HepG2 (cell line): ENCODE measurements around the gene MTFR1L. TPM values are rescaled to one million over a fixed set of nuclear protein-coding genes. Genes with fewer than 3 reads are reported as not detected.

Source experiments
- ATAC-seq: fragments of 200-7000 bp; cut with Tn5 transposase; 3 replicates; pipeline ENCODE4 v1.9.1; 2020; ENCODE audit warnings: mild to moderate bottlenecking, moderate library complexity
- BruUV-seq: library from RNA; stranded (reverse); fragments of 400-500 nt; replicated peaks from 2 replicates; lab custom pipeline; 2021; lab: Mats Ljungman, UMichigan
- CTCF ChIA-PET: fragments of 300-600 bp; formaldehyde crosslinking; extraction: SDS; loops from one replicate; lab custom pipeline; 2021; ENCODE audit warnings: low total read pairs, inconsistent platforms, low intra/inter-chr PET ratio; lab: Yijun Ruan, JAX
- POLR2A ChIA-PET: fragments of 350-600 bp; sonication (Branson Sonifier 250); formaldehyde crosslinking; loops from one replicate; lab custom pipeline; 2020; ENCODE audit warnings: antibody characterized with exemption, inconsistent platforms; lab: Yijun Ruan, JAX
- DNase-seq: peaks from one replicate; pipeline ENCODE4 v3.0.0-alpha.2; 2015; ENCODE audit warnings: low spot score
- FAIRE-seq: peaks from 3 replicates; lab custom pipeline; 2011; peaks lifted over from hg19 to GRCh38; lab: Jason Lieb, UNC
- H2AFZ ChIP-seq: one replicate; pipeline ENCODE4 v1.6.1; 2011; ENCODE audit warnings: low read length, inconsistent platforms
- H3K27ac ChIP-seq: fragments of 300-600 bp; 3 replicates; pipeline ENCODE4 v1.8.0; 2011; ENCODE audit warnings: mixed run types, mild to moderate bottlenecking, mixed read lengths, low read length, inconsistent platforms; ENCODE audit not compliant: insufficient read depth; ENCODE audit errors: extremely low read length
- H3K27me3 ChIP-seq, 2 experiments: fragments of 200-600 bp in 1 of 2; 2 replicates in 1 of 2; 3 replicates in 1 of 2; pipeline versions ENCODE4 v1.6.0 to v1.8.0; 2011; ENCODE audit warnings: low read length in 2 of 2, mild to moderate bottlenecking in 2 of 2, moderate library complexity in 2 of 2, inconsistent platforms in 1 of 2; ENCODE audit not compliant: insufficient read depth in 2 of 2, control insufficient read depth in 1 of 2
- H3K36me3 ChIP-seq, 2 experiments: fragments of 200-600 bp in 1 of 2; replicated peaks in 1 of 2; 2 replicates in 1 of 2; 3 replicates in 1 of 2; pipeline versions ENCODE4 v1.5.1 to v1.8.0; 2011; ENCODE audit warnings: low read length in 2 of 2, inconsistent platforms in 1 of 2; ENCODE audit not compliant: insufficient read depth in 2 of 2, control insufficient read depth in 1 of 2
- H3K4me1 ChIP-seq: 2 replicates; pipeline ENCODE4 v1.5.1; 2012; ENCODE audit warnings: low read length, inconsistent platforms; ENCODE audit not compliant: insufficient read depth
- H3K4me2 ChIP-seq: 2 replicates; pipeline ENCODE4 v1.6.0; 2011; ENCODE audit warnings: low read depth, low read length, inconsistent platforms
- H3K4me3 ChIP-seq, 3 experiments: fragments of 200-600 bp in 1 of 3; sonication (generic), shearing (Covaris generic) in 1 of 3; replicated peaks in 1 of 3; 2 replicates each; pipeline ENCODE4 v1.5.1; 2011 to 2016; ENCODE audit warnings: low read length in 3 of 3, inconsistent platforms in 2 of 3, low read depth in 2 of 3, mild to moderate bottlenecking in 2 of 3, control low read depth in 1 of 3, mixed read lengths in 1 of 3; ENCODE audit not compliant: insufficient read depth in 1 of 3
- H3K79me2 ChIP-seq: one replicate; pipeline ENCODE4 v1.6.1; 2011; ENCODE audit warnings: low read length, inconsistent platforms; ENCODE audit not compliant: insufficient read depth
- H3K9ac ChIP-seq: 2 replicates; pipeline ENCODE4 v1.6.0; 2011; ENCODE audit warnings: mild to moderate bottlenecking, low read depth, low read length, inconsistent platforms; ENCODE audit not compliant: insufficient read depth
- H3K9me3 ChIP-seq: 2 replicates; pipeline ENCODE4 v1.5.1; 2012; ENCODE audit warnings: mild to moderate bottlenecking, low read length
- H4K20me1 ChIP-seq: 2 replicates; pipeline ENCODE4 v1.6.0; 2011; ENCODE audit warnings: inconsistent platforms, mild to moderate bottlenecking, low read length, moderate library complexity; ENCODE audit not compliant: insufficient read depth
- ELK4 ChIP-seq: sonication (generic); formaldehyde crosslinking; IDR thresholded peaks from 2 replicates; pipeline ENCODE4 v1.9.0; 2021; ENCODE audit warnings: missing genetic modification reagents, borderline replicate concordance
- JUN ChIP-seq: sonication (generic); formaldehyde crosslinking; IDR thresholded peaks from 2 replicates; pipeline ENCODE4 v1.4.0; 2020; ENCODE audit warnings: mild to moderate bottlenecking, missing genetic modification reagents
- PHF8 ChIP-seq: sonication (generic); formaldehyde crosslinking; IDR thresholded peaks from 2 replicates; pipeline ENCODE4 v1.5.0; 2020; ENCODE audit warnings: missing genetic modification reagents
- USF2 ChIP-seq, 2 experiments: sonication (generic) in 1 of 2; formaldehyde crosslinking in 1 of 2; IDR thresholded peaks; 2 replicates each; pipeline versions ENCODE4 v1.5.1 to v1.6.1; 2011 to 2020; ENCODE audit warnings: borderline replicate concordance in 1 of 2, low read depth in 1 of 2, low read length in 1 of 2, mild to moderate bottlenecking in 1 of 2, missing genetic modification reagents in 1 of 2, moderate library complexity in 1 of 2
- ZFX ChIP-seq: sonication (generic); formaldehyde crosslinking; IDR thresholded peaks from 2 replicates; pipeline ENCODE4 v1.4.0; 2020; ENCODE audit warnings: mild to moderate bottlenecking, low read depth, missing genetic modification reagents, moderate library complexity
- ZNF260 ChIP-seq: sonication (generic); formaldehyde crosslinking; IDR thresholded peaks from 2 replicates; pipeline ENCODE4 v1.4.0; 2020; ENCODE audit warnings: missing genetic modification reagents, low read depth, mild to moderate bottlenecking, borderline replicate concordance
- ZNF614 ChIP-seq: IDR thresholded peaks from 2 replicates; pipeline ENCODE4 v1.6.1; 2018; ENCODE audit warnings: missing biosample characterization, missing genetic modification reagents, inconsistent platforms, borderline replicate concordance
- ZSCAN12 ChIP-seq: sonication (generic); formaldehyde crosslinking; IDR thresholded peaks from 2 replicates; pipeline ENCODE4 v1.9.0; 2021; ENCODE audit warnings: mild to moderate bottlenecking, missing genetic modification reagents
- WGBS: methylation state at CpG from one replicate; pipeline ENCODE4 v1.1.6; 2017; ENCODE audit warnings: low lambda C conversion rate; 5-methylcytosine and 5-hydroxymethylcytosine counted together
- in situ Hi-C: cut with HindIII; loops from 2 replicates; pipeline ENCODE4 v1.10.0; 2017; ENCODE audit warnings: low pct_unique_long_range_greater_than_20kb; ENCODE audit not compliant: extremely low pct_ligation_motif_present
- intact Hi-C: fragments of 100-400 bp; cut with micrococcal nuclease; formaldehyde crosslinking; loops from one replicate; pipeline ENCODE4 v1.10.0; 2022; ENCODE audit not compliant: unreplicated experiment
- polyA plus RNA-seq, 8 experiments: library from polyadenylated mRNA; depleted of rRNA in 3 of 8; stranded (reverse) in 7 of 8; unstranded in 1 of 8; fragments of >200 nt; fragmentation: Illumina TruSeq in 4 of 8; extraction: Trizol in 4 of 8; gene quantifications; 2 replicates each; pipeline versions ENCODE4 v1.2.1 to v1.2.3, GENCODE V29; 2011 to 2016; ENCODE audit warnings: low read depth in 4 of 8, missing spikeins in 1 of 8, mixed read lengths in 1 of 8; ENCODE audit not compliant: insufficient read depth in 1 of 8
- total RNA-seq, 5 experiments: library from RNA; depleted of rRNA; stranded (reverse); fragments of >200 nt; fragmentation: Illumina TruSeq; extraction: Trizol; gene quantifications; 2 replicates each; pipeline ENCODE4 v1.2.3, GENCODE V29; 2016; ENCODE audit warnings: low read depth in 1 of 5

The MTFR1L gene
- total and polyA plus RNA-seq, 2 of the 13 experiments (the other 11 are each of a cell fraction or from before 2014, with no cell fraction given): 38.0 to 55.7 TPM

- no peak for DNase-seq
- no peak overlapping the region for H3K9ac ChIP-seq
- 95% methylated on average over 11 of the region's 20 CpGs for WGBS
- BruUV-seq: no TSS peak
- no peaks in the 10 kb centered on the region for H3K36me3 ChIP-seq
- no peak overlapping the region for H3K4me3 ChIP-seq
- H3K9me3 ChIP-seq: no peaks in the 10 kb centered on the region
- ChIA-PET CTCF (no interaction called here), POLR2A (no interaction called here)
- no peak for ATAC-seq
- FAIRE-seq: no peak
- H3K4me2 ChIP-seq: no peak overlapping the region
- H3K27me3 ChIP-seq: no peaks in the 10 kb centered on the region
- intact Hi-C loops (no loop called here), in situ Hi-C loops (loop anchor here (25.0 kb wide), 1 partner anchor 195 kb away; the partner anchor contains the start of gene MAN1C1)
- no peak overlapping the region for H3K27ac ChIP-seq
- no peaks in the 10 kb centered on the region for H4K20me1 ChIP-seq
- no peak overlapping the region for H2AFZ ChIP-seq
- TF ChIP-seq ZFX (no peak), ZNF614 (CRISPR knock-in tag) (no peak), PHF8 (CRISPR knock-in tag) (no peak), ZSCAN12 (CRISPR knock-in tag) (no peak), JUN (no peak), ZNF260 (CRISPR knock-in tag) (no peak), ELK4 (no peak), USF2 (IDR thresholded peaks at IDR 0.05; ENCODE audit: low read depth, low read length) (no peak), USF2 (CRISPR knock-in tag; IDR thresholded peaks at IDR 0.05; ENCODE audit: borderline replicate concordance) (no peak)
- H3K79me2 ChIP-seq: no peaks in the 10 kb centered on the region
- no peaks in the 10 kb centered on the region for H3K4me1 ChIP-seq
These were observed 12.0 kb upstream of the MTFR1L start for GRCh38 chr1:25807480-25808390.
